HG03469 (cell line): ENCODE measurements around the gene SNX7.

ENCODE experiments used
- ATAC-seq: cut with Tn5 transposase; IDR thresholded peaks from one replicate; pipeline ENCODE4 v1.9.1; 2021; ENCODE audit warnings: mild to moderate bottlenecking, moderate library complexity, moderate number of reproducible peaks; ENCODE audit not compliant: unreplicated experiment

Gene SNX7

GRCh38 chr1:98696077-98696476 is 34.6 kb downstream of the SNX7 start:
- no peak for ATAC-seq

GRCh38 chr1:98697781-98698180 is 36.3 kb downstream of the SNX7 start:
- no peak for ATAC-seq

- no peak for ATAC-seq
These were observed 37.1 kb downstream of the SNX7 start for GRCh38 chr1:98698625-98699024.

- ATAC-seq, result no peak
These were observed 38.7 kb downstream of the SNX7 start for GRCh38 chr1:98700228-98700627.

- ATAC-seq, result no peak
These were observed 41.5 kb downstream of the SNX7 start for GRCh38 chr1:98702976-98703375.

- no peak for ATAC-seq
These were observed 43.0 kb downstream of the SNX7 start for GRCh38 chr1:98704474-98704873.

GRCh38 chr1:98704971-98705370 is 43.5 kb downstream of the SNX7 start:
- ATAC-seq, result no peak

GRCh38 chr1:98705591-98705990 is 44.1 kb downstream of the SNX7 start:
- no peak for ATAC-seq

- no peak for ATAC-seq
These were observed 44.8 kb downstream of the SNX7 start for GRCh38 chr1:98706173-98706843.

GRCh38 chr1:98707556-98707955 is 46.0 kb downstream of the SNX7 start:
- ATAC-seq, result no peak

- ATAC-seq, result no peak
These were observed 48.4 kb downstream of the SNX7 start for GRCh38 chr1:98709906-98710305.

GRCh38 chr1:98723574-98723973 is 62.1 kb downstream of the SNX7 start:
- ATAC-seq, result no peak

- ATAC-seq, result peak; percentile 42
These were observed 71.7 kb downstream of the SNX7 start for GRCh38 chr1:98732985-98733781.

GRCh38 chr1:98733782-98734112 is 72.2 kb downstream of the SNX7 start:
- ATAC-seq, result no peak

GRCh38 chr1:98735756-98736155 is 74.2 kb downstream of the SNX7 start:
- no peak for ATAC-seq

GRCh38 chr1:98737835-98738234 is 76.3 kb downstream of the SNX7 start:
- no peak for ATAC-seq

- no peak for ATAC-seq
These were observed 78.2 kb downstream of the SNX7 start for GRCh38 chr1:98739762-98740161.

- no peak for ATAC-seq
These were observed 79.6 kb downstream of the SNX7 start for GRCh38 chr1:98741164-98741563.

GRCh38 chr1:98749152-98749756 is 87.7 kb downstream of the SNX7 start:
- peak; percentile 50 for ATAC-seq

- no peak for ATAC-seq
These were observed 92.7 kb downstream of the SNX7 start for GRCh38 chr1:98754176-98754575.

GRCh38 chr1:98761219-98761865 is 99.8 kb downstream of the SNX7 start:
- no peak for ATAC-seq
